ENCODE results near the gene DTL. TPM values are rescaled to one million over a fixed set of nuclear protein-coding genes. Genes with fewer than 3 reads are reported as not detected.

DTL gene
- total RNA-seq, 1 experiment from 2014 or later, result 22.5 TPM

GRCh38 chr1:212055333-212055732, 19.8 kb downstream of the DTL start:
- H3K4me2 ChIP-seq, result no peak overlapping the region
- H3K27me3 ChIP-seq (ENCODE audit: insufficient read depth, low read depth), result no peaks in the 10 kb centered on the region
- no peak overlapping the region for H2AFZ ChIP-seq
- DNase-seq, result no peak
- H3K36me3 ChIP-seq (ENCODE audit: low read depth), result peaks cover 11% of the 10 kb centered on the region
- ChIA-PET POLR2A (ENCODE audit: unreplicated experiment) (no interaction called here), CTCF (interaction anchor here (0.7 kb wide), 1 partner anchor 506 kb away, joined by 10 read pairs; no protein-coding TSS in a partner anchor)
- no peaks in the 10 kb centered on the region for H3F3A ChIP-seq (ENCODE audit: insufficient read depth, low read depth)
- H3K79me2 ChIP-seq (ENCODE audit: low read depth), result no peaks in the 10 kb centered on the region
- H3K9me3 ChIP-seq (ENCODE audit: insufficient read depth, low read depth), result peaks cover 16% of the 10 kb centered on the region
- no peak overlapping the region for H3K4me3 ChIP-seq
- H3K27ac ChIP-seq, result no peak overlapping the region
- no peaks in the 10 kb centered on the region for H4K20me1 ChIP-seq (ENCODE audit: insufficient read depth)
- no TSS peak for BruUV-seq (replicated peaks)
- TF ChIP-seq EZH2 (IDR thresholded peaks at IDR 0.05; ENCODE audit: low read depth) (no peak), CTCF (conservative IDR thresholded peaks at IDR 0.05) (no peak)
- intact Hi-C loops (cut with micrococcal nuclease; ENCODE audit: unreplicated experiment), result no loop called here
- H3K9me2 ChIP-seq (ENCODE audit: insufficient read depth), result no peaks in the 10 kb centered on the region
- no peaks in the 10 kb centered on the region for H3K4me1 ChIP-seq (replicated peaks; ENCODE audit: insufficient read depth)

GRCh38 chr1:212060632-212061472, 25.3 kb downstream of the DTL start:
- TF ChIP-seq CTCF (conservative IDR thresholded peaks at IDR 0.05) (no peak), EZH2 (IDR thresholded peaks at IDR 0.05; ENCODE audit: low read depth) (no peak)
- no TSS peak for BruUV-seq (replicated peaks)
- no peak overlapping the region for H2AFZ ChIP-seq
- H3K4me3 ChIP-seq, result no peak overlapping the region
- no peaks in the 10 kb centered on the region for H3K9me2 ChIP-seq (ENCODE audit: insufficient read depth)
- intact Hi-C loops (cut with micrococcal nuclease; ENCODE audit: unreplicated experiment), result no loop called here
- no peaks in the 10 kb centered on the region for H3K4me1 ChIP-seq (replicated peaks; ENCODE audit: insufficient read depth)
- H3K4me2 ChIP-seq, result no peak overlapping the region
- ChIA-PET POLR2A (ENCODE audit: unreplicated experiment) (no interaction called here), CTCF (no interaction called here)
- peaks cover 16% of the 10 kb centered on the region for H3K9me3 ChIP-seq (ENCODE audit: insufficient read depth, low read depth)
- peaks cover 5% of the 10 kb centered on the region; the same call in 1 of the 2 replicates for H3K36me3 ChIP-seq (ENCODE audit: low read depth)
- no peak for DNase-seq
- peaks cover 15% of the 10 kb centered on the region for H3F3A ChIP-seq (ENCODE audit: insufficient read depth, low read depth)
- H3K27me3 ChIP-seq (ENCODE audit: insufficient read depth, low read depth), result no peaks in the 10 kb centered on the region
- H3K79me2 ChIP-seq (ENCODE audit: low read depth), result no peaks in the 10 kb centered on the region
- no peaks in the 10 kb centered on the region for H4K20me1 ChIP-seq (ENCODE audit: insufficient read depth)
- H3K27ac ChIP-seq, result no peak overlapping the region

- Histone ChIP-seq H3K79me2 (ENCODE audit: low read depth) (no peaks in the 10 kb centered on the region), H3K4me2 (no peak overlapping the region), H3K27ac (no peak overlapping the region), H3K4me3 (no peak overlapping the region), H2AFZ (no peak overlapping the region), H3K9me3 (ENCODE audit: insufficient read depth, low read depth) (peaks cover 3% of the 10 kb centered on the region; the same call in 1 of the 2 replicates), H3K27me3 (ENCODE audit: insufficient read depth, low read depth) (no peaks in the 10 kb centered on the region), H3F3A (ENCODE audit: insufficient read depth, low read depth) (peaks cover 15% of the 10 kb centered on the region), H3K36me3 (ENCODE audit: low read depth) (no peaks in the 10 kb centered on the region), H3K4me1 (replicated peaks; ENCODE audit: insufficient read depth) (no peaks in the 10 kb centered on the region), H4K20me1 (ENCODE audit: insufficient read depth) (no peaks in the 10 kb centered on the region), H3K9me2 (ENCODE audit: insufficient read depth) (no peaks in the 10 kb centered on the region)
- CTCF ChIA-PET, result interaction anchor here (0.5 to 1.7 kb wide), 5 partner anchors 27 to 393 kb away, joined by 3 to 8 read pairs (median 3); no protein-coding TSS in a partner anchor
- no peak for DNase-seq
- POLR2A ChIA-PET (ENCODE audit: unreplicated experiment), result no interaction called here
- BruUV-seq (replicated peaks), result no TSS peak
- no peak for TF ChIP-seq EZH2 (IDR thresholded peaks at IDR 0.05; ENCODE audit: low read depth)
- TF ChIP-seq CTCF (conservative IDR thresholded peaks at IDR 0.05), result peak; percentile 84
- intact Hi-C loops (cut with micrococcal nuclease; ENCODE audit: unreplicated experiment), result loop anchor here (1.0 to 2.0 kb wide), 3 partner anchors 228 to 930 kb away; no protein-coding TSS in a partner anchor
Observed at GRCh38 chr1:212062832-212063438, 27.4 kb downstream of the DTL start.
